Amygdala (tissue), 56 donors: Measurements from ENCODE around the gene AQP10.
"Not testable (repeated sequence)": the region's sequence is repeated elsewhere in the genome, so short reads cannot be mapped to it uniquely, and the experiment has no call there.

Experiments
- DNase-seq, 56 donors: peaks; one replicate each; lab custom pipeline; 2025; lab: John Stamatoyannopoulos, UW

The AQP10 gene

DNA sequence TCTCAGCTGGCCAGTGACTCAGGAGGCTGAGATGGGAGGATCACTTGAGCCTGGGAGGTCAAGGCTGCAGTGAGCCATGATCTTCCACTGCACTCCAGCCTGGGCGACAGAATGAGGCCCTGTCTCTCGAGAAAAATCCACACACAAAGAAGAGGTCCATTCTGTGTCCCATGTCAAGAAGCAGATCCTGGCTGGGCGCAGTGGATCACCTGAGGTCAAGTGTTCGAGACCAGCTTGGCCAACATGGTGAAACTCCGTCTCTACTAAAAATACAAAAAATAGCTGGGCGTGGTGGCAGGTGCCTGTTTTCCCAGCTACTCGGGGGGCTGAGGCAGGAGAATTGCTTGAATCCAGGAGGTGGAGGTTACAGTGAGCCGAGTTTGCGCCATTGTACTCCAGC is 20.5 kb downstream of the AQP10 start:
- not testable (repeated sequence) for DNase-seq

DNA sequence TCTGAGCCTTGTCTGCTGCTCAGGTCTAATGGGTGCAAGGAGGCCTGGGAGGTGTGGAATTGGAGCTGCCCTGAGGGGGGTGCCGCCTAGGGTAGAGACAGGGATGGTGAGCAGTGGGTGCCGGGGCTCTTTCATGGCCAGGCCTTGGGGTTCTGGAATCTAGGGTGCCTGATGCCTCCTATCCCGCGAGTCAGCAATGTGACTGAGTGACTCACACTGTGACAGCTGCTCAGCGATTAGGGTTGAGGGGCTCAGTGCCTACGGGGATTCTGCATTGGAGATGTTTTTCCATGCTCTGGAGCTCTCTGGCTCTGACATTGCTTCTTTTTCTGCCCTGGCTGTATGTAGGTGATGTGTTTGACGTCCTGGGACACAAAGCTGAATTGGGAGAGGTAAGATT is 21.2 kb downstream of the AQP10 start:
- no peak for DNase-seq

DNA sequence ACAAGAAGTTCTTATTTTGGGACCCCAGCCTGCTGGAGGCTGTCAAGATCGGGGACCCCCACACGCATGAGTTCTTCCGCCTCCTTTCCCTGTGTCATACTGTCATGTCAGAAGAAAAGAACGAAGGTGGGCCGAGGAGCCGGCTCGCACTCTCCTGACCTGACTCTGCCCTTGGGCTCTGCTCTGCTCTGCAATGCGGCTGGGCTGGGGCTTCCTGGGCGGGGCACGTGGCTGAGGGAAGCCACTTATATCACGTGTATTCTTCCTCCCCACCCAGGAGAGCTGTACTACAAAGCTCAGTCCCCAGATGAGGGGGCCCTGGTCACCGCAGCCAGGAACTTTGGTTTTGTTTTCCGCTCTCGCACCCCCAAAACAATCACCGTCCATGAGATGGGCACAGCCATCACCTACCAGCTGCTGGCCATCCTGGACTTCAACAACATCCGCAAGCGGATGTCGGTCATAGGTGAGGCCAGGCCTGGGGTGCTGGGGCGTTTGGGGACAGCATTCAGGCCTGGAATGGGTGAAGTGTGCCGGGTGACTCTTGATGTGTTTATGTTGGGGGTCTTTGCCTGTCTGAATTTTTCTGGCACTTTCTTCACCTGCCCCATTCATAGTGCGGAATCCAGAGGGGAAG is 22.1 kb downstream of the AQP10 start:
- DNase-seq = no peak

GRCh38 chr1:154344977-154345837 is 24.3 kb downstream of the AQP10 start:
- peak in 2 of 56 donors; percentile 6 to 7 for DNase-seq

DNA sequence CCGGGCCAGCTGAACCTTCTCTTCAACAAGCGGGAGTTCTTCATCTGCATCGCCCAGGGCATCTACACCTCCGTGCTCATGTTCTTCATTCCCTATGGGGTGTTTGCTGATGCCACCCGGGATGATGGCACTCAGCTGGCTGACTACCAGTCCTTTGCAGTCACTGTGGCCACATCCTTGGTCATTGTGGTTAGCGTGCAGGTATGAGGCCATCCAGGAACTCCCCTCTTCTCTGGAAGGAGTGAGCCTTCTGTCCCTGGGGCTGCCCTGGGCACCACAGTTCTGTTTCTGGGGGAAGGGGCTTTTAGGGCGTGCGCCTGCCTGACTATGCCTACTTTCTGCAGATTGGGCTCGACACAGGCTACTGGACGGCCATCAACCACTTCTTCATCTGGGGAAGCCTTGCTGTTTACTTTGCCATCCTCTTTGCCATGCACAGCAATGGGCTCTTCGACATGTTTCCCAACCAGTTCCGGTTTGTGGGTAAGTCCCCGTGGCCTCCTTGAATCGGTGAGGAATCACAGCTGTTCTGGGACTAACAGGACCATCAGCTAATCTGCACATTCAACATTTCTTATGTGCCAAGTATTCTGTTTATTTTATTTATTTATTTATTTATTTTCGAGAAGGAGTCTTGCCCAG is 25.5 kb downstream of the AQP10 start:
- no peak for DNase-seq

- no peak for DNase-seq
These were observed 27.1 kb downstream of the AQP10 start for GRCh38 chr1:154347961-154348360.

GRCh38 chr1:154348429-154349076 is 27.7 kb downstream of the AQP10 start:
- DNase-seq = peak in 2 of 56 donors; percentile 5 to 13

DNA sequence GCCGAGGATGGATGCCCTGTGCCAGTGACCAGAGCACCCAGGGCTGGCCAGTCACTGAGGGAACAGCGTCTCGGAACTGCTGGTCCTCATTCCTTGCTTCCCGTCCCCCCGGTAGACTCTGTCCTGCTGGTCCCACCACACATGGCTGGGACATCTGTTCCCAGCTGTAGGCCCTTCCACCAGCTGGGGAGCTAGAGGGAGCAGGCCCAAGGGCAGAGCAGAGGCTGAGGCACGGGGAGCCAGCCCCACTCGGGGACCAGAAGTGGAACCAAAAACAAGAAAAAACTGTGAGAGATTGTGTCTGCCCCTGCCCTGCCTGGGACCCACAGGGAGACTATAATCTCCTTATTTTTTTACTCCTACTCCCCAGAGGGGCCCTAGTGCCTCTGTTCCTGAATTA is 28.2 kb downstream of the AQP10 start:
- no peak for DNase-seq

DNA sequence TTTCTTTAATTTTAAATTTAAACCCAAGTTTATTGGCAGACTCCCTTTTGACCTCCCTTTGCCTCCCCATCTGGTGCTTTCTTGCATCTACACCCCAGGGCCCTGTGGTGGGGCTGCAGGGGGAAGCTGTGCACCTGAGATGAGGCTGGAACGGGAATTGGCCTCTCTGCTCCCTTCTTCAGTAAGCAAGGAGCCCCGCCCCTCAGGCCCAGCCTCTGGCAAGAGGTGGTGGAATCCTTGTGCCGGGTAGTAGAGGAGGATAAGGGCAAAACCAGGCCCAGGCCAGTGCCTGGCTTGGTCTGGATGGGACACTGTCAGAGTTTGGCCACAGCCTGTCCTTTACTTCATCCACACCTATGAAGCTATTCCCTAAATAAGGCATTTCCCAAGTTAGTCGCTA is 29.5 kb downstream of the AQP10 start:
- no peak for DNase-seq

DNA sequence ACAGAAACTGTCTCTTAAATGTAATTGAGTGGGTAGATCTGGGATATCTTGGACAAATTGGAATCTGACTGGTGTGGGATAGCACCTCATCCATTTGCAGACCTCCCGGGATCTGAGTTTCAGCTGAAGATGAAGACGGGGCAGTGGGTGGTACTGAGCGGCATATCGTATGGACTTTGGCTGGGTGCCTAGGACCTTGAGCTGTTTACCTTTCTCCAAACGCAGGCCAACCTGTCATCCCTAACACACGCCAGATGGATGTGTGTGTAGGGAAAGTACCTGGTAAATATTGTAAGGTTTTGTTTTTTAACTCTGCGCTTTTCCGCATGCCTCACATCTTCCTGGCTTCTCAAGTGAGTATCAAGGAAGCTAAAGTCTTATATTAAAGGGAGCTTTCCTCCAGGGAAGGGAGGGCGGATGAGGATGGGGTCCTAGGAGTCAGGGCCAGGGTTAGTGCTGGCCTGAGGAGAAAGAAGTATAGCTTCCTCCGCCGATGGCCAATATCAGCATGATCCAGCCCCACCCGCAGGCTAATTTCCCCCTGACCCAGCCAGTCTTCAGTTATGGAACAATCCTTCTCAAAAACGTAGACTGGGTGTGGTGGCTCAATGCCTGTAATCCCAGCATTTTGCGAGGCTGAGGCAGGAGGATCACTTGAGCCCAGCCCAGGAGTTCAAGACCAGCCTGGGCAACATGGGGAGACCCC is 30.6 kb downstream of the AQP10 start:
- no peak for DNase-seq

- no peak for DNase-seq
These were observed 31.3 kb downstream of the AQP10 start for GRCh38 chr1:154352245-154352580.

DNA sequence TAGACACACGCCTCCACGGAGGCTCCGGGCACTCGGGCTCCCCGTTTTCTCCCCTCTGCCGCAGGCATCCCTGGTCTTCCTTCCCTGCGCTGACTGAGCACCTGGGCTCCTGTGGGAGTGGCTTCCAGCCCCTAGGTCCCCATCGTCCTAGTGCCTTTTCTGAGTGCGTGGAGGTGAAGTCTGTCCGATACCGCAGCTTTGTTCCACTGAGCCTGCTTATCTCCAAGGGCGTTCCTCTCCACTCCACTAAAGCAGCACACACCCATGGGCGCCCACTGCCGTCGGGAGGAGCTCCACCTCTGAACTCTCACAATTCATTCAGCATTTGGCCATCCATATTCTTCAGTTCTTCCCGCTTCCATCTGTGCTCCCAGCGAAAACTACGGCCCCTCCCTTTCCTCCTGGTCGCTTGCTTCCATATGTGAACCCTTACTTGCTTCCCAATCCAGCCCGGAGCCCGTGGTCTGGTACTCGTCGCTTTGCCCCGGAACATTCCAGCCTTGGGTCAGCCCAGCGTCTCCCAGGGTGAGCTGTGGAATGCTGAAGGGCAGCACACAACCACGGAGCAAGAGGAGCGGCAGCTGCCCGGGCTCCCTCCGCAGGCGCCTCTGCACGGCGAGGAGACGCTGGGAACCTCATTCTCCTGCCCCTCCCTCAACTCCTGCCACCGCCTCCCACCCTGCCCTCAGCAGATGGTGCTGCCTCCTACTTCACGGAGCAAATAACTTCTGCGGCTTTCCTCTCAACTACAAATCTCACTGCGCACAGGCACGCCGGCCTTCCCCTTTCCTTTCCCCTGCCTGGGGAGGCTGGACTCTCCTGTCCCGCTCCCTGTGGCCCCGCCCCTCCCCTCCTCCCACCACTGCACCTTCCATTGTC is 31.9 kb downstream of the AQP10 start:
- peak in 35 of 56 donors; percentile 6 to 68 (median 30) for DNase-seq

- peak in 1 of 56 donors; percentile 3 for DNase-seq
These were observed 32.6 kb downstream of the AQP10 start for GRCh38 chr1:154353460-154353904.

GRCh38 chr1:154353966-154354365 is 33.1 kb downstream of the AQP10 start:
- no peak for DNase-seq

DNA sequence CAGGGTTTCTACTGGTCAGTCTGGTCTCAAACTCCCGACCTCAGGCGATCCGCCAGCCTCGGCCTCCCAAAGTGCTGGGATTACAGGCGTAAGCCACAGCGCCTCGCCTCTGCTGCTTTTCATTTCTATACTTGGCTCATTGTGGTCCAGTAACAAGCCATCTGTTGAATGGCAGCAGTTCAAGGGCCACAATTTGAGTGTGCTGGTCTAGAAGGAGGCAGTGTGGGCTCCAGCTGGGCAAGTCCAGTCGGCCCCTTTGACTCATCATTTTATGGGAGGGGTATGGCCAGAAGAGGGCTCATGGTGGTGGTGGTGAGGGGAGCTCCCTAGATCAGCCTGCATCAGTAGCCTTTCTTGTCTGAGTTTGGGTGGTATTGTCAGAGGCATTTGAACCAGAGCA is 37.6 kb downstream of the AQP10 start:
- no peak for DNase-seq

DNA sequence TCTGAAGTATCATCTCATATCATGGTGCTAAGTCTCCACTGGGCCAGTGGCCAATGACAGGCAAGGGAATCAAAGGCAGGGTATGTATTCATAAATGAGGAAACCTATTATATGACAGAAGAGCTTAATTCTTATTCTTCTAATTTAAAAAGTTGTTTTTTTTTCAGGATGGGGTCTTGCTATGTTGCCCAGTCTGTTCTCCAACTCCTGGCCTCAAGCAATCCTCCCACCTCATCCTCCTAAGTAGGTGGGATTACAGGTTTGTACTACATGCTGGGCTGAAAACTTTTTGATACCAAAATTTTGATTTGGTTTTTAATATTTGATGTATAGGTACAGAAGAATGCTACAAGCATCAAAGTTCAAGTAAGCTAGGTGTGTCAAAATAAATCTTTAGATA is 39.4 kb downstream of the AQP10 start:
- no peak for DNase-seq

DNA sequence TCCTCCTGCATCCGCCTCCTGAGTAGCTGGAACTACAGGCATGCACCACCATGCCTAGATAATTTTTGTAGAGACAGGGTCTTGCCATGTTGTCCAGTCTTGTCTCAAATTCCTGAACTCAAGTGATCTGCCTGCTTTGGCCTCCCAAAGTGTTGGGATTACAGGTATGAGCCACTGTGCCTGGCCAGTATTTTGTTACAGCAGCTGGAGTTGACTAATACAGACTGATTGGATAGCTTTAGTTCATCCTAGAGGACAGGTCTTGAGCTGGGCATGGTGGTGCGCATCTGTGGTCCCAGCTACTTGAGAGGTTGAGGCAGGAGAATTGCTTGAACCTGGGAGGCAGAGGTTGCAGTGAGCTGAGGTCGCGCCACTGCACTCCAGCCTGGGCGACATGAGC is 40.0 kb downstream of the AQP10 start:
- not testable (repeated sequence) for DNase-seq

DNA sequence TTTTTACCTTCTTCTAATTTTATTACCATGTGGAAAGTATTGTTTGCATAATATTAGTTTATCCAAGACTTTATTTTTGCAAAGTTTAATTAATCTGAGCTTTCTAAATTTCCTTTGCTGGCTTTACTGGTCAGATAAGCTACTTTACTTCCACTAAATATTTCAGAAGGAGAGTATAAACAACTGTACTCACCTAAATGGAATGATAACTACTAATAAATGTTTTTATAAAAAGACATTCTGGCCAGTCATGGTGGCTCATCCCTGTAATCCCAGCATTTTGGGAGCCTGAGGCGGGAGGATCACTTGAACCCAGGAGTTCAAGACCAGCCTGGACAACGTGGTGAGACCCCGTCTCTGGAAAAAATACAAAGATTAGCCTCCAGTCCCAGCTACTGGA is 40.5 kb downstream of the AQP10 start:
- no peak for DNase-seq

DNA sequence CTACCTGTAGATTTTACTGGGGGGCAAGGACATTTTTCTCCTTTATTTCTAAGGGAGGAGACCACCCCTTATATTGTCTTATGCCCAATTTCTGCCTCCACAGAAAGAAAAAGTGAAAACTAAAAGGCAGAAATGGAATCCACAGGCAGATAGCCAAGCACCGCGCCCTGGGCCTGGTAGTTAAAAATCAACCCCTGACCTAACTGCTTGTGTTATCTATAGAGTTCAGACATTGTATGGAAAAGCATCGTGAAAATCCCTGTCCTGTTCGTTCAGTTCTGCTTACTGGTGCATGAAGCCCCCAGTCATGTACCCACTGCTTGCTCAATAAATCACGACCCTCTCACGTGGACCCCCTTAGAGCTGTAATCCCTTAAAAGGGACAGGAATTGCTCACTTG is 50.5 kb downstream of the AQP10 start:
- DNase-seq = no peak
